Embryonic facial prominence (tissue), 1 donor: Measurements from ENCODE around the gene SP9.
A peak's percentile ranks its signal among the peaks of the same experiment; 100 is the strongest.

Experiments used
- DNase-seq: peaks from one replicate; pipeline ENCODE4 v3.0.0-alpha.2; 2016; ENCODE audit errors: extremely low spot score

Gene SP9

GRCh38 chr2:174333372-174334277 lies 1.1 kb upstream of the SP9 start:
- no peak for DNase-seq

GRCh38 chr2:174334278-174334715 lies 457 bp upstream of the SP9 start:
- no peak for DNase-seq

GRCh38 chr2:174335254-174335987 lies 667 bp downstream of the SP9 start:
- DNase-seq, result no peak

GRCh38 chr2:174335988-174336500 lies 1.3 kb downstream of the SP9 start:
- no peak for DNase-seq

GRCh38 chr2:174336501-174337336 lies 2.0 kb downstream of the SP9 start:
- no peak for DNase-seq

- DNase-seq, result no peak
These were observed 2.8 kb downstream of the SP9 start for GRCh38 chr2:174337337-174338146.

GRCh38 chr2:174338147-174338605 lies 3.4 kb downstream of the SP9 start:
- DNase-seq, result no peak

GRCh38 chr2:174338671-174339560 lies 4.2 kb downstream of the SP9 start:
- DNase-seq, result no peak

- no peak for DNase-seq
These were observed 5.0 kb downstream of the SP9 start for GRCh38 chr2:174339561-174340399.

GRCh38 chr2:174340400-174341292 lies 5.9 kb downstream of the SP9 start:
- DNase-seq, result no peak

GRCh38 chr2:174341293-174341994 lies 6.7 kb downstream of the SP9 start:
- peak; percentile 74 for DNase-seq

GRCh38 chr2:174341995-174342685 lies 7.4 kb downstream of the SP9 start:
- DNase-seq, result no peak

GRCh38 chr2:174342686-174343342 lies 8.1 kb downstream of the SP9 start:
- DNase-seq, result no peak

GRCh38 chr2:174343343-174343622 lies 8.5 kb downstream of the SP9 start:
- DNase-seq, result no peak

GRCh38 chr2:174343623-174344455 lies 9.1 kb downstream of the SP9 start:
- no peak for DNase-seq
